Ectodermal cell (in vitro differentiated cells): ENCODE results near the gene CDK6.

Source experiments
- H3K27ac ChIP-seq: 2 replicates; pipeline ENCODE4 v1.7.0; 2013; ENCODE audit warnings: mild to moderate bottlenecking, low read depth, low read length; ENCODE audit not compliant: insufficient read depth, poor library complexity, severe bottlenecking
- H3K27me3 ChIP-seq: 2 replicates; pipeline ENCODE4 v1.7.0; 2013; ENCODE audit warnings: mild to moderate bottlenecking, low read length; ENCODE audit not compliant: insufficient read depth, control insufficient read depth, poor library complexity, severe bottlenecking
- H3K36me3 ChIP-seq: one replicate; pipeline ENCODE4 v1.7.0; 2013; ENCODE audit warnings: low read length; ENCODE audit not compliant: control insufficient read depth, insufficient read depth
- H3K4me1 ChIP-seq: one replicate; pipeline ENCODE4 v1.7.0; 2013; ENCODE audit warnings: low read length; ENCODE audit not compliant: control insufficient read depth, insufficient read depth
- H3K4me3 ChIP-seq: 2 replicates; pipeline ENCODE4 v1.7.0; 2013; ENCODE audit warnings: low read depth, low read length, control low read depth; ENCODE audit not compliant: insufficient read depth
- H3K9me3 ChIP-seq: 2 replicates; pipeline ENCODE4 v1.7.0; 2013; ENCODE audit warnings: mild to moderate bottlenecking, low read length, moderate library complexity; ENCODE audit not compliant: control insufficient read depth
- WGBS, 2 experiments: methylation state at CpG; one replicate each; pipeline ENCODE4 v1.1.7; 2013; ENCODE audit warnings: missing lambda C conversion rate in 2 of 2; 5-methylcytosine and 5-hydroxymethylcytosine counted together

The CDK6 gene

DNA sequence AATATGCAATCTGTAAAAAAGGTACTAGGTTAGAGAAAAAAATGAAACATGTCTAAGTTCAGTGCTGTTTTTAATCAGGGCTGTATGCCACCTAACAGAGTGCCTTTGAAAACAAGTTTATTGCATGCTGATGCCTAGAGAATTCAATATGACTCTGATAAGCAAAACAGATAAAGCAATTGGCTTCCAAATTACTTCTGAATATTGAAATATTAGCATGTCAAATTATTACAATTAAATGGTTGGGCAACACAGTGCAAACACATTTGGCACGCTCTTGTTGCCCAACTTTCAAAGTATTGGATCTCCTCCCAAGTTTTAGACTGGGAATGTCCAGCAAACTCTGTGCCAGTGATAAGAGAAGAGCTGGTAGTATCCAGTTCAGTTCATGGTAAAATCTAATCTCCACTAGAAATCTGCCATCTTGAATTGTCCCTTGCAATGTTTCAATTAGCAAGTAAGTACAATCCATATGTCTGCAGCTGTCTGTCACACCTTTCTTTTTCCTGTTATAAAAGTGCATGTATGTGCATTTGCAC, 181.0 kb downstream of the CDK6 start:
- Histone ChIP-seq H3K36me3 (no peaks in the 10 kb centered on the region), H3K4me3 (no peak overlapping the region), H3K4me1 (no peaks in the 10 kb centered on the region), H3K27me3 (no peaks in the 10 kb centered on the region), H3K9me3 (no peaks in the 10 kb centered on the region), H3K27ac (no peak overlapping the region)
- WGBS, 2 experiments, result 100% methylated on average over 1 of the region's 1 CpG

- Histone ChIP-seq H3K4me3 (no peak overlapping the region), H3K36me3 (no peaks in the 10 kb centered on the region), H3K9me3 (no peaks in the 10 kb centered on the region), H3K27me3 (no peaks in the 10 kb centered on the region), H3K4me1 (no peaks in the 10 kb centered on the region), H3K27ac (no peak overlapping the region)
- WGBS, 2 experiments, result 87 to 88% methylated on average over 4 of the region's 4 CpGs
Measured at GRCh38 chr7:92653136-92653535, 183.2 kb downstream of the CDK6 start.

DNA sequence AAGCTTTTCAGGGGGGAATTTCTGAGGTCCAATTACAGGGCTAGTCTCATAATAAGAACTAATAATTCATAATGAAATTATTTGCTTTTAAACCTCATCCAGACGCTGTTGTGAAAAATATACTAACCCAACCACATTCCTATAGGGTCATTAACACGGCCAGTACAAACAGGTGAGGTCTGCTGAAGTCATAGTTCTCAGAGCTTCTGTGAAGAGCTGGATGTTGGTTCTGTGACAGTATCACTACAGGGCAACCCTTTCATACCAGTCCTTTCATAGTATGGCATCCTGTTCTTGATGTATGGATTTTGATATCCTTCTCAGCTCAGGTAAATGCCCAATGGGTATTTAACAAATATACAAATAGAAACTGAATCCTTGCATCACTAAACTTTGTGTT, 183.8 kb downstream of the CDK6 start:
- Histone ChIP-seq H3K27me3 (no peaks in the 10 kb centered on the region), H3K4me3 (no peak overlapping the region)
- WGBS, 2 experiments, result 93 to 100% methylated on average over 1 to 2 of the region's 2 CpGs

GRCh38 chr7:92650391-92650790, 186.0 kb downstream of the CDK6 start:
- no peaks in the 10 kb centered on the region for H3K4me1 ChIP-seq
- H3K4me3 ChIP-seq, result no peak overlapping the region
- H3K27me3 ChIP-seq, result no peaks in the 10 kb centered on the region
- no peaks in the 10 kb centered on the region for H3K36me3 ChIP-seq
- H3K27ac ChIP-seq, result no peak overlapping the region
- 71 to 85% methylated on average over 3 of the region's 3 CpGs for WGBS, 2 experiments
- no peaks in the 10 kb centered on the region for H3K9me3 ChIP-seq

More for the DNA sequence above, 183.8 kb downstream of the CDK6 start:
- Histone ChIP-seq H3K36me3 (no peaks in the 10 kb centered on the region), H3K27ac (no peak overlapping the region), H3K9me3 (no peaks in the 10 kb centered on the region), H3K4me1 (no peaks in the 10 kb centered on the region)

GRCh38 chr7:92648067-92648466, 188.3 kb downstream of the CDK6 start:
- H3K27me3 ChIP-seq, result no peaks in the 10 kb centered on the region
- H3K9me3 ChIP-seq, result no peaks in the 10 kb centered on the region
- 91 to 94% methylated on average over 4 of the region's 4 CpGs for WGBS, 2 experiments
- peaks cover 6% of the 10 kb centered on the region for H3K4me1 ChIP-seq
- H3K4me3 ChIP-seq, result no peak overlapping the region
- H3K27ac ChIP-seq, result no peak overlapping the region
- no peaks in the 10 kb centered on the region for H3K36me3 ChIP-seq

DNA sequence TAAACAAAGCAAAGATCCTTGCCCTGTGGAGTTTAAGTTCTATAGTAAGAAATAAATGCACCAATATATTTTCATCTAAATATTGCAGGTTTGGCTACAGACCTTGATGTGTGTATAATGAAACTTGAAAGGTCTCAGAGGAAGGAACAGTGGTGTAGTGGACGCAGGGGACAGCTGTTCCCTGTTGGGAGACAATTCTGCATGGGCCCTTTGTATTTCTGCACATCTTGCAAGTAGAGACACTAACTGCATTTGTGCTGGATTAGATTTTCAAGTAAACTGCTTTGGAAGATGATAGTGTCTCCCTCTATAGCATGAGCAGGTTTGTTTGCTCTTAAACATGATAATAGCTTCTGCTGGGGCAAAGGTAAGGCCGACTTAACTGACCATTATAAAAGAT, 188.7 kb downstream of the CDK6 start:
- Histone ChIP-seq H3K9me3 (no peaks in the 10 kb centered on the region), H3K4me3 (no peak overlapping the region), H3K27me3 (no peaks in the 10 kb centered on the region), H3K27ac (no peak overlapping the region), H3K4me1 (peaks cover 6% of the 10 kb centered on the region), H3K36me3 (no peaks in the 10 kb centered on the region)
- WGBS, 2 experiments, result 85 to 89% methylated on average over 2 of the region's 2 CpGs

GRCh38 chr7:92647011-92647625, 189.3 kb downstream of the CDK6 start:
- no peak overlapping the region for H3K4me3 ChIP-seq
- no peaks in the 10 kb centered on the region for H3K9me3 ChIP-seq
- WGBS, 2 experiments, result 97 to 98% methylated on average over 4 to 5 of the region's 5 CpGs
- no peak overlapping the region for H3K27ac ChIP-seq
- peaks cover 6% of the 10 kb centered on the region for H3K4me1 ChIP-seq
- H3K36me3 ChIP-seq, result no peaks in the 10 kb centered on the region
- no peaks in the 10 kb centered on the region for H3K27me3 ChIP-seq

DNA sequence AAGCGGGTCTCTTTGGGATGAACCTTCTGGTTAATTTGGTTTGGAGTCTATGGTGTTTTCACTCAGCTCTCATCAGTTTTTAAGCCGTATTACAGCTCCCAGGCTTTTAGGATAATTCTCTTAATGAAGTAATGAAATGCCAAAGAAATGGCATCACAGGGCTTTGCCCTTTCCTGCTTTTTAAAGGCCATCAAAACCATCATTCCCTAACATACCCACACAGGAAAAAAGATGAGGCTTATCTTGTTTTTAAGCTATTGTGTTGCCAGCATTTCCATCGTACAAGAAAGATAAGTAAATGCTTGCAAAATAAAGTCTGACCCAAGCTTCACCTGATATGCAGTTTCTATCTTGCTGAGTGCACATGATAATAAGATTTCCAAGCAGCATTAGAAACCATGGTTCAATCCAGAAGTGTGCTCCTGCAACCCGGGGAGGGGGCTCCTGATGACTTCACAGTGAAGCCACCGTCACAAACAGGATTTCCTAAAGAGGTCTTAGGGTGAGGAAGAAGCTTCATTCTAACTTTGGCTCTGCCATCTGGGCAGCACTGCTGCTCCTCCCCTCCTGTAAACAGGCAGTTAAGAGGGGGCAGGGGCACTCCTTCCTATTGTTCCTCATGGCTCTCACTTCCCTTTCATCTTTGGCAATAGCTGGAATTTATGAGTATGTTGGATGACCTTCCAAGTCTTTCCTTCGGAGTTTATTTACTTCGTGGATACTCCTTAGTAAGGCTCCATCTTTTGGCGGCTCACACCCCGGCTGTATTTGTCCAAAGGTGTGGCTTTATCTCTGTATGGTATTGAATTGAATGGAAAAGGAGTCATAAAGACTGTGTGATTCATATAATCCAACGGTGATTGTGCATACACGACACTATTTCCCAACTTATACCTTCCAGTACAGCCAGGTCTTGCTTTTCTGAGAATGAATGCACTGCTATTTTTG, 191.0 kb downstream of the CDK6 start:
- Histone ChIP-seq H3K27me3 (no peaks in the 10 kb centered on the region), H3K27ac (no peak overlapping the region), H3K9me3 (no peaks in the 10 kb centered on the region), H3K4me1 (peaks cover 6% of the 10 kb centered on the region), H3K4me3 (no peak overlapping the region), H3K36me3 (no peaks in the 10 kb centered on the region)
- 84 to 88% methylated on average over 11 of the region's 11 CpGs for WGBS, 2 experiments

DNA sequence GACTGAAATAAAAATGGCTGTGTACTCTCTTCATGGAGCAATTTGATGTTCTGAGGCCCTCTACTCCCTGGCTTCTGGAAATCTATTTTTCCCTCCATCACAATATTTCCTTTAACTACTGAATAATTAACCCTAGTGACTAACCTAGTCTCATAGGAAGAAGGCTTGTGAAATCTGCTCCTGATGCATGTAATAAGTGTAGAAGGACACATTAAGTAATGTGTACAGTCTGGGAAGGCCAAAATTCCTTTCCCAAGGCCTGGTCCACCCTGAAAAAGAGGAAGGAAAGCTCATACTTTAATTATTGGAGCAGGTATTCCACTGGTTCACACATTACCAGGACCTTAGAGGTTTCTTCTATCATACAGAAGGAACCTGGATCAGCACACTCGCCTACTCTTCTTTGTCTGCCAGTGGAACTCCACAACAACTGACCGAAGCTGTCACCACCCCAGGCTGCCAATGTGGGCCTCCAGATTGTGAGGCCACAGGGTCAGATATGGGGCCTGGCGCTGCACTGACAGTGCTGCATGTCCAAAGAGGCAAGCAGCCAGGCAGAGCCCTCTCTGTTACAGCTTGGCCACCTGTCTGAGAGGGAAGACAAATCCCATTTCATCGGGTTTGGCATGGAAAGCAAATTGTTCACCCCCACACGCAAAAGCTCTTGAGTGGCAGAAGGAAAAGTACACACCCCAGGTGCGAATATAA, 191.8 kb downstream of the CDK6 start:
- Histone ChIP-seq H3K4me3 (no peak overlapping the region), H3K9me3 (no peaks in the 10 kb centered on the region), H3K27me3 (no peaks in the 10 kb centered on the region), H3K27ac (no peak overlapping the region), H3K36me3 (no peaks in the 10 kb centered on the region), H3K4me1 (peaks cover 6% of the 10 kb centered on the region)
- WGBS, 2 experiments, result 93 to 97% methylated on average over 6 of the region's 6 CpGs

DNA sequence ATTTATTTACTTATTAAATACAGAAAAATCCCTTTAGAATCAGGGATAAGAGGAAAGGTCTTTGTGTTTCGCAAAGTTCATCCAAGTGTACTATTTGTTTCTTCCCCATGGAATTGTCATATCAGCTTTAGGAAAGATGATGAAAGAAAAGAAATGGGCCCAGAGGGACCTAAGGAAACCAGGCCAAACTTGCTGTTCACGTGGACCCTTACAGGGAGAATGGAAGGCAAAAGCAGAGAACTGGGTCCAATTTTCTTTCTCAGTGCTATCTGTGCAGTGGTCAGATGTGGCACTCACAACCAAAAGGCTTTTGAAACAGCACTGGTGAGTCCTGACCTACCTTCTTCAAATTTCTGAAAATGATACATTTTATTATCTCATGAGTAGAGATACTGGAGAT, 192.6 kb downstream of the CDK6 start:
- Histone ChIP-seq H3K27ac (no peak overlapping the region), H3K4me3 (no peak overlapping the region), H3K36me3 (no peaks in the 10 kb centered on the region), H3K4me1 (peaks cover 6% of the 10 kb centered on the region), H3K9me3 (no peaks in the 10 kb centered on the region), H3K27me3 (no peaks in the 10 kb centered on the region)
- WGBS, 2 experiments, result 95 to 96% methylated on average over 2 of the region's 2 CpGs
